H1 (cell line): ENCODE data around the gene HIVEP3. TPM values are rescaled to one million over a fixed set of nuclear protein-coding genes. Genes with fewer than 3 reads are reported as not detected.

ENCODE experiments used
- CBX5 ChIP-seq: fragments of 300-800, 300-1000 bp; sonication (generic); IDR thresholded peaks from 2 replicates; pipeline ENCODE4 v1.7.1; 2016; ENCODE audit warnings: antibody characterized with exemption, low read length, low read depth
- CBX8 ChIP-seq: fragments of 300-800, 300-1000 bp; sonication (generic); IDR thresholded peaks from 2 replicates; pipeline ENCODE4 v1.7.1; 2016; ENCODE audit warnings: low read depth, low read length, borderline replicate concordance
- CEBPB ChIP-seq: IDR thresholded peaks from 2 replicates; pipeline ENCODE4 v1.6.1; 2012; ENCODE audit warnings: low read depth, low read length
- CHD7 ChIP-seq: fragments of 300-600 bp; sonication (generic); IDR thresholded peaks from 2 replicates; pipeline ENCODE4 v1.7.1; 2012; ENCODE audit warnings: low read length, moderate library complexity, mild to moderate bottlenecking, inconsistent platforms; ENCODE audit not compliant: insufficient replicate concordance
- POLR2A ChIP-seq, 2 experiments: IDR thresholded peaks; 1 replicate in 1 of 2; 2 replicates in 1 of 2; pipeline ENCODE4 v1.6.1; 2011; ENCODE audit warnings: low read depth in 2 of 2, low read length in 2 of 2, mild to moderate bottlenecking in 2 of 2; ENCODE audit errors: control extremely low read depth in 1 of 2
- RBBP5 ChIP-seq: IDR thresholded peaks from 2 replicates; pipeline ENCODE4 v1.7.1; 2012; ENCODE audit warnings: low read depth, mild to moderate bottlenecking, inconsistent platforms, low read length, moderate library complexity, borderline replicate concordance
- SIX5 ChIP-seq: IDR thresholded peaks from 2 replicates; pipeline ENCODE4 v1.6.1; 2011; ENCODE audit warnings: mild to moderate bottlenecking, low read depth, low read length
- SP2 ChIP-seq: IDR thresholded peaks from 2 replicates; pipeline ENCODE4 v1.6.1; 2012; ENCODE audit warnings: mild to moderate bottlenecking, low read length, inconsistent platforms
- SUZ12 ChIP-seq: fragments of 200-600 bp; sonication (generic); IDR thresholded peaks from 2 replicates; pipeline ENCODE4 v1.6.1; 2012; ENCODE audit warnings: mild to moderate bottlenecking, inconsistent platforms, low read length, moderate library complexity, mixed read lengths
- TAF1 ChIP-seq: IDR thresholded peaks from 2 replicates; pipeline ENCODE4 v1.6.1; 2011; ENCODE audit warnings: mild to moderate bottlenecking, low read depth, low read length
- polyA plus RNA-seq, 7 experiments: library from polyadenylated mRNA; depleted of rRNA in 3 of 7; stranded (reverse) in 5 of 7; unstranded in 2 of 7; fragments of >200 nt in 5 of 7; fragments of 200-250 nt in 2 of 7; gene quantifications; 1 replicate in 5 of 7; 2 replicates in 1 of 7; 4 replicates in 1 of 7; pipeline versions ENCODE4 v1.2.1 to v1.2.3, GENCODE V29; 2011 to 2013; ENCODE audit warnings: missing spikeins in 2 of 7, mixed read lengths in 2 of 7
- total RNA-seq: library from RNA; stranded (reverse); fragmentation: NEBNext Ultra II Directional; extraction: Animal tissue kit (Norgen Biotek cat#: 25700); gene quantifications from 2 replicates; pipeline ENCODE4 v1.2.1, GENCODE V29; 2021

The HIVEP3 gene
- total and polyA plus RNA-seq, 2 of the 8 experiments (the other 6 are each of a cell fraction or from before 2014, with no cell fraction given) = 0.24 to 0.69 TPM

GRCh38 chr1:41663671-41664400 lies 254.9 kb downstream of the HIVEP3 start (continued):
- TF ChIP-seq CHD7 (no peak), CEBPB (no peak), SP2 (no peak), CBX5 (no peak), TAF1 (no peak), SUZ12 (no peak), CBX8 (no peak), RBBP5 (no peak), SIX5 (no peak), POLR2A (IDR thresholded peaks at IDR 0.05; ENCODE audit: control extremely low read depth in 1 of 2, low read depth in 2 of 2, low read length in 2 of 2) (no peak)
